Measurements from ENCODE around the gene ABCF3. TPM values are rescaled to one million over a fixed set of nuclear protein-coding genes. Genes with fewer than 3 reads are reported as not detected.
A peak's percentile ranks its signal among the peaks of the same experiment; 100 is the strongest.

The ABCF3 gene
- total and polyA plus RNA-seq, 2 experiments from 2014 or later: 47.8 to 59.1 TPM

DNA sequence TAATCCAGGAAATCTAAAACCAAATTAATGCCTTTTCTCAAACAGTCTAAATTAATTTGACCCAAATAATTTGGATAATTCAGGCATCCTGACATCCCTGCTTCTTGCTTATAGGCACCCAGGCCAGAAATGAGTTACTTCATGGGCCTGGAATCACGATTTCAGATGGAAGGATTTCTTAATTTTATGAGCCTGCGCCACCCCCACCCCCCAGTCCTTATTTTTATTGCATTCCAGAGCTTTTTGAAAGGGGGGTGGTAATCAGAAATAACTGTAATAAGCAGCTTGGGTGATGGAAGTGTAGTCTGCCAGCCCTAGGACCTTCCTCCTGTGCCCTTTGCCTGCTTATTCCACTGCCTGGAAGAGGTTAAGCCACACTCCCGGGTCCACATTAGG lies 10.0 kb upstream of the ABCF3 start:
- Histone ChIP-seq H3K79me2 (ENCODE audit: insufficient read depth) (peaks cover 79% of the 10 kb centered on the region), H3K9me2 (ENCODE audit: insufficient read depth) (no peaks in the 10 kb centered on the region), H4K20me1 (ENCODE audit: insufficient read depth) (no peaks in the 10 kb centered on the region), H3K4me2 (ENCODE audit: unreplicated experiment) (peak overlapping the region; percentile 100), H3K36me3 (ENCODE audit: low read depth) (peaks cover 34% of the 10 kb centered on the region), H3K9ac (peak overlapping the region; percentile 98), H3F3A (ENCODE audit: insufficient read depth) (peaks cover 79% of the 10 kb centered on the region), H3K4me1 (ENCODE audit: insufficient read depth) (peaks cover 64% of the 10 kb centered on the region), H3K4me3 (peak overlapping the region; percentile 96), H3K27ac (peak overlapping the region; percentile 95), H3K27me3 (replicated peaks; ENCODE audit: insufficient read depth) (no peaks in the 10 kb centered on the region), H2AFZ (no peak overlapping the region), H3K9me3 (ENCODE audit: low read depth) (no peaks in the 10 kb centered on the region)
- DNase-seq: peak; percentile 59
- in situ Hi-C loops (cut with MboI): no loop called here
- WGBS, 2 experiments (ENCODE audit: low coverage in 1 of 2, low lambda C conversion rate in 2 of 2, missing lambda C conversion rate in 2 of 2): 0 to 3% methylated on average over 3 of the region's 3 CpGs
- no peak for TF ChIP-seq EZH2 (IDR thresholded peaks at IDR 0.05; ENCODE audit: insufficient read depth, poor library complexity, severe bottlenecking)
- no peak for TF ChIP-seq EZH2phosphoT487 (IDR thresholded peaks at IDR 0.05; ENCODE audit: insufficient read depth, low read depth)

DNA sequence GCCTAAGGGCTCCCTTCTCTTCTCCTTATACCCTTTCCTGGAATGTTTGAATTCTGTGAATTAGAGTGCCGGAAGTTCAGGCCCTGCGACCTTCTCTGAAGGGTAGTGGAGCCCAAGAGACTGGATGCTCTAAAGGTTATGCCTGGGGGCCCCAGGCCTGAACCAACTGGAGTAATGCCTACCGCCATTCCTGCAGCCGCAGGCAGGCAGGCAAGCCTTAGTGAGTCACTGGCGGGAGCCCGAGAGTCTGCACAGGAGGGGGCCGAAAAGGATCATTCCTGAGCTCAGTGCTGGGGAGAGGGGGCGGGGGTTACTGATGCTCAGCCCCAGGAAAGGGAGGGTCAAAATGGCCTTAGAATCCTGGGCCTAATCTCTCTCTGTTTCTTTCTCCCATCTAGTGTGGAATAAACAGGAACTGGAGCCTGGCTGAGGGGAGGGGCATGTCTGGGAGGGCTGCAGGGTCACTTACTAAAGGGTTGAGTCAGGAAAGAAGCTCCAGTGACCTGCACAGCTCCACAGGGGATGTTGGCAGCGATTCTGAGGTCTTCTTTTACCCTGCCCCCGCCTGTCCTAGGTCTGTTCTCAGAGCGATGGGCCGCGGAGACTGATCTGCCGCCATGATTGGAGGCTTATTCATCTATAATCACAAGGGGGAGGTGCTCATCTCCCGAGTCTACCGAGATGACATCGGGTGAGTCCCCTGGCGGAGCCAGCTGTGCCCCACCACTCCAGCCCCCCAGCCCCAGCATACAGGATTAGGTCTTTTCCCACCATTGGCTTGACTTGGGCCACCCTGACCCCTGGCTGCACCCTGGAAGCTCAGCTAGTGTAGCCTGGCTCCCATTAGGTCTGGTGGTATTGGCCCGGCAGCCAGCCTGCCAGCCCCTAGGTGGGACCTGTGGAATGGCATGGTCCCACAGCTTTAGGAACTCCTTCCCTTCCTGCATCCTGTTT lies 9.3 kb upstream of the ABCF3 start:
- Histone ChIP-seq H3K27me3 (replicated peaks; ENCODE audit: insufficient read depth) (no peaks in the 10 kb centered on the region), H3K9me3 (ENCODE audit: low read depth) (no peaks in the 10 kb centered on the region), H3K4me1 (ENCODE audit: insufficient read depth) (peaks cover 58% of the 10 kb centered on the region), H3K4me3 (peak overlapping the region; percentile 96), H3K79me2 (ENCODE audit: insufficient read depth) (peaks cover 79% of the 10 kb centered on the region), H3F3A (ENCODE audit: insufficient read depth) (peaks cover 80% of the 10 kb centered on the region), H3K9me2 (ENCODE audit: insufficient read depth) (no peaks in the 10 kb centered on the region), H3K4me2 (ENCODE audit: unreplicated experiment) (peak overlapping the region; percentile 100), H2AFZ (no peak overlapping the region), H3K27ac (peak overlapping the region; percentile 95), H4K20me1 (ENCODE audit: insufficient read depth) (no peaks in the 10 kb centered on the region), H3K36me3 (ENCODE audit: low read depth) (peaks cover 41% of the 10 kb centered on the region), H3K9ac (peak overlapping the region; percentile 98)
- in situ Hi-C loops (cut with MboI): no loop called here
- TF ChIP-seq EZH2phosphoT487 (IDR thresholded peaks at IDR 0.05; ENCODE audit: insufficient read depth, low read depth): no peak
- DNase-seq: peak; percentile 99
- 12 to 14% methylated on average over 19 of the region's 19 CpGs for WGBS, 2 experiments (ENCODE audit: low coverage in 1 of 2, low lambda C conversion rate in 2 of 2, missing lambda C conversion rate in 2 of 2)

DNA sequence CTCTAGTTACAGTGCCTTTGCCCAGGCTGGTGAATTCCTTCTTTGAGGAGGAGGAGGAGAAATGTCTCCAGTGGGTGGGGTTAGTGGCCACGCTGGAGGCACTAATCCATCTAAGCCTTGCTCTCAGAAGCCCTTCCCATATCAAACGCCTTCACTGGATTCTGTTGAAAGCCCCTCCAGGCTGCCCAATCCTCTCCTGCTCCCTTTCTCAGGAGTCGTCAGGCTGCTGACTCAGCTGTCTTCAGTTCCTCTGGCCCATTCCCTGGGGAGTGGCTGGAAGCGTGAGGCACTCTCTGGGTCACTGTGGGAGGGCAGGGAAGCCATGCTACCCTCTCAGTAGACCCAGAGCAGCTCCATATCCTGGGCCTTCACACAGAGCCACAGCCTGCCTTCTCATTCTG lies 8.7 kb upstream of the ABCF3 start:
- peaks cover 80% of the 10 kb centered on the region for H3K79me2 ChIP-seq (ENCODE audit: insufficient read depth)
- no peak for TF ChIP-seq EZH2 (IDR thresholded peaks at IDR 0.05; ENCODE audit: insufficient read depth, poor library complexity, severe bottlenecking)
- no peak for TF ChIP-seq EZH2phosphoT487 (IDR thresholded peaks at IDR 0.05; ENCODE audit: insufficient read depth, low read depth)
- H3K36me3 ChIP-seq (ENCODE audit: low read depth): peaks cover 42% of the 10 kb centered on the region
- peak overlapping the region; percentile 95 for H3K27ac ChIP-seq
- H4K20me1 ChIP-seq (ENCODE audit: insufficient read depth): no peaks in the 10 kb centered on the region
- peaks cover 81% of the 10 kb centered on the region for H3F3A ChIP-seq (ENCODE audit: insufficient read depth)
- 5 to 6% methylated on average over 4 of the region's 4 CpGs for WGBS, 2 experiments (ENCODE audit: low coverage in 1 of 2, low lambda C conversion rate in 2 of 2, missing lambda C conversion rate in 2 of 2)
- peak; percentile 85 for DNase-seq
- peak overlapping the region; percentile 96 for H3K4me3 ChIP-seq
- peak overlapping the region; percentile 100 for H3K4me2 ChIP-seq (ENCODE audit: unreplicated experiment)
- no peaks in the 10 kb centered on the region for H3K9me2 ChIP-seq (ENCODE audit: insufficient read depth)
- peak overlapping the region; percentile 98 for H3K9ac ChIP-seq
- H2AFZ ChIP-seq: no peak overlapping the region
- in situ Hi-C loops (cut with MboI): no loop called here
- H3K27me3 ChIP-seq (replicated peaks; ENCODE audit: insufficient read depth): no peaks in the 10 kb centered on the region
- H3K4me1 ChIP-seq (ENCODE audit: insufficient read depth): peaks cover 51% of the 10 kb centered on the region
- H3K9me3 ChIP-seq (ENCODE audit: low read depth): no peaks in the 10 kb centered on the region

DNA sequence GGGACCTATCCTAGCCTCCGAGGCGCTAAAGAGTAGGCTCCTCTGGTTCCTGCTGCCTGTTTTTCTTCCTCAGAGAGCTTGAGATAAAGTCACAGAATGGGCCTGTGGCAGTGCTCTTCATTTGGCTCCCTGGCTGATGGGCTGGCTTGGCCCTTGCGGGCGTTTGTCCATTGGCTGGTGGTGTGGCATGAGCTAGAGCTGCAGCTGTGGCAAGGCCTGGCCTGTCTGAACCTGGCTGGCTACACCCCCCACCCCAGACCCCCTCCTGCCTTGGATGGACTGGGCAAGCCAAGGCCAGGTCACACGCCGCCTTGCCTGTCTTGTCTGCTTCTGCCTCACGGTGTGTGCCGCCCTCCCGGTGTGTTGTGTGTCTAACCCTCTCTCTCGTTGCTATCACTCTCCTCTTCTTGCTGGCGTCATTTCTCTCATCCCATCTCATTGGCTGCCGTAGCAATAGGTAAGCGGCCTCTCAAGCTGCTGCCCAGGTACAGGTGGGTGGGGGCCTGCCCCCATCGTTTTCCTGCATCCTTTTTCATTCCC lies 8.2 kb upstream of the ABCF3 start:
- peak overlapping the region; percentile 96 for H3K4me3 ChIP-seq
- no peaks in the 10 kb centered on the region for H3K27me3 ChIP-seq (replicated peaks; ENCODE audit: insufficient read depth)
- H3F3A ChIP-seq (ENCODE audit: insufficient read depth): peaks cover 83% of the 10 kb centered on the region
- peak overlapping the region; percentile 98 for H3K9ac ChIP-seq
- H3K4me1 ChIP-seq (ENCODE audit: insufficient read depth): peaks cover 48% of the 10 kb centered on the region
- peaks cover 85% of the 10 kb centered on the region for H3K79me2 ChIP-seq (ENCODE audit: insufficient read depth)
- H3K9me2 ChIP-seq (ENCODE audit: insufficient read depth): no peaks in the 10 kb centered on the region
- H3K4me2 ChIP-seq (ENCODE audit: unreplicated experiment): peak overlapping the region; percentile 100
- H2AFZ ChIP-seq: no peak overlapping the region
- peak overlapping the region; percentile 95 for H3K27ac ChIP-seq
- no peak for DNase-seq
- WGBS, 2 experiments (ENCODE audit: low coverage in 1 of 2, low lambda C conversion rate in 2 of 2, missing lambda C conversion rate in 2 of 2): 95 to 98% methylated on average over 12 to 14 of the region's 14 CpGs
- H3K36me3 ChIP-seq (ENCODE audit: low read depth): peaks cover 47% of the 10 kb centered on the region
- in situ Hi-C loops (cut with MboI): no loop called here
- H3K9me3 ChIP-seq (ENCODE audit: low read depth): no peaks in the 10 kb centered on the region
- TF ChIP-seq EZH2phosphoT487 (IDR thresholded peaks at IDR 0.05; ENCODE audit: insufficient read depth, low read depth) (no peak), EZH2 (IDR thresholded peaks at IDR 0.05; ENCODE audit: insufficient read depth, poor library complexity, severe bottlenecking) (no peak)
- no peaks in the 10 kb centered on the region for H4K20me1 ChIP-seq (ENCODE audit: insufficient read depth)
